HepG2 (cell line): Measurements from ENCODE around the gene DUSP9.

Experiments
- ATF6 ChIP-seq: sonication (generic); formaldehyde crosslinking; conservative IDR thresholded peaks from 2 replicates; pipeline ENCODE4 v1.4.0; 2020; ENCODE audit warnings: missing genetic modification reagents
- CHD2 ChIP-seq: IDR thresholded peaks from 2 replicates; pipeline ENCODE4 v1.6.1; 2011; ENCODE audit warnings: low read depth, low read length, improper control_type of control experiment
- CTCF ChIP-seq: sonication (generic); formaldehyde crosslinking; IDR thresholded peaks from 2 replicates; pipeline ENCODE4 v1.5.0; 2020; ENCODE audit warnings: mild to moderate bottlenecking, missing genetic modification reagents, moderate library complexity
- NFE2L1 ChIP-seq: sonication (generic); formaldehyde crosslinking; IDR thresholded peaks from 2 replicates; pipeline ENCODE4 v1.4.0; 2020; ENCODE audit warnings: missing genetic modification reagents, mild to moderate bottlenecking, borderline replicate concordance
- POLR2AphosphoS5 ChIP-seq: IDR thresholded peaks from 2 replicates; pipeline ENCODE4 v1.6.1; 2012; ENCODE audit warnings: low read depth, low read length
- TAF1 ChIP-seq: sonication (generic); formaldehyde crosslinking; IDR thresholded peaks from 2 replicates; pipeline ENCODE4 v1.4.0; 2020; ENCODE audit warnings: missing genetic modification reagents
- ZNF331 ChIP-seq: sonication (generic); formaldehyde crosslinking; IDR thresholded peaks from 2 replicates; pipeline ENCODE4 v1.4.0; 2020; ENCODE audit warnings: missing genetic modification reagents
- ZNF362 ChIP-seq: sonication (generic); formaldehyde crosslinking; IDR thresholded peaks from 2 replicates; pipeline ENCODE4 v1.4.0; 2020; ENCODE audit warnings: missing genetic modification reagents, mild to moderate bottlenecking, borderline replicate concordance
- ZSCAN29 ChIP-seq: sonication (generic); formaldehyde crosslinking; conservative IDR thresholded peaks from 2 replicates; pipeline ENCODE4 v1.4.0; 2020; ENCODE audit warnings: mild to moderate bottlenecking, missing genetic modification reagents

GRCh38 chrX:153667956-153668396, 21.0 kb downstream of the DUSP9 start:
- TF ChIP-seq NFE2L1 (CRISPR knock-in tag) (no peak), CTCF (peak; percentile 93), POLR2AphosphoS5 (no peak), ZNF331 (CRISPR knock-in tag) (no peak), ZSCAN29 (CRISPR knock-in tag) (no peak), TAF1 (no peak), ZNF362 (CRISPR knock-in tag) (no peak), ATF6 (no peak), CHD2 (no peak)
